ENCODE results near the gene TIMM10B. TPM values are rescaled to one million over a fixed set of nuclear protein-coding genes. Genes with fewer than 3 reads are reported as not detected.

Gene TIMM10B
- total and polyA plus RNA-seq, 4 donors = 20.5 to 43.4 (median 32.0) TPM

GRCh38 chr11:6456361-6457073 lies 24.8 kb upstream of the TIMM10B start:
- DNase-seq (no peak), ATAC-seq (ENCODE audit: insufficient read depth, low FRiP score) (no peak)
- 95 to 97% methylated on average over 56 of the region's 56 CpGs for WGBS, 2 donors
- Histone ChIP-seq H3K9me3 (ENCODE audit: control insufficient read depth in 4 of 4, insufficient read depth in 3 of 4, low read length in 3 of 4) (no peaks in the 10 kb centered on the region), H3K4me1 (ENCODE audit: control insufficient read depth in 5 of 5, insufficient read depth in 5 of 5, low read length in 5 of 5) (peaks cover 0 to 9% (median 0%) of the 10 kb centered on the region in 5 donors), H3K4me3 (no peak overlapping the region), H3K27ac (ENCODE audit: low read depth in 1 of 2, low read length in 1 of 2) (no peak overlapping the region), H3K27me3 (ENCODE audit: control insufficient read depth in 3 of 3, insufficient read depth in 3 of 3, low read length in 2 of 3) (no peaks in the 10 kb centered on the region), H3K36me3 (ENCODE audit: control insufficient read depth in 4 of 4, insufficient read depth in 4 of 4, low read length in 4 of 4) (peaks cover 14 to 51% (median 30%) of the 10 kb centered on the region in 4 donors), H3K9ac (ENCODE audit: insufficient read depth in 1 of 2, low read length in 2 of 2) (no peak overlapping the region)
- no peak for TF ChIP-seq CTCF (IDR thresholded peaks at IDR 0.05; ENCODE audit: control extremely low read depth, extremely low read depth)

GRCh38 chr11:6457581-6458320 lies 23.6 kb upstream of the TIMM10B start:
- no peak for TF ChIP-seq CTCF (IDR thresholded peaks at IDR 0.05; ENCODE audit: control extremely low read depth, extremely low read depth)
- Histone ChIP-seq H3K4me1 (ENCODE audit: control insufficient read depth in 5 of 5, insufficient read depth in 5 of 5, low read length in 5 of 5) (peaks cover 0 to 9% (median 0%) of the 10 kb centered on the region in 5 donors), H3K9me3 (ENCODE audit: control insufficient read depth in 4 of 4, insufficient read depth in 3 of 4, low read length in 3 of 4) (no peaks in the 10 kb centered on the region), H3K27ac (ENCODE audit: low read depth in 1 of 2, low read length in 1 of 2) (no peak overlapping the region), H3K4me3 (no peak overlapping the region), H3K36me3 (ENCODE audit: control insufficient read depth in 4 of 4, insufficient read depth in 4 of 4, low read length in 4 of 4) (peaks cover 11 to 43% (median 24%) of the 10 kb centered on the region in 4 donors), H3K27me3 (ENCODE audit: control insufficient read depth in 3 of 3, insufficient read depth in 3 of 3, low read length in 2 of 3) (no peaks in the 10 kb centered on the region), H3K9ac (ENCODE audit: insufficient read depth in 1 of 2, low read length in 2 of 2) (no peak overlapping the region)
- no peak for ATAC-seq (ENCODE audit: insufficient read depth, low FRiP score)
- DNase-seq = no peak
- 91 to 93% methylated on average over 26 of the region's 26 CpGs for WGBS, 2 donors

GRCh38 chr11:6458352-6459098 lies 22.8 kb upstream of the TIMM10B start:
- Histone ChIP-seq H3K9me3 (ENCODE audit: control insufficient read depth in 4 of 4, insufficient read depth in 3 of 4, low read length in 3 of 4) (no peaks in the 10 kb centered on the region), H3K27me3 (ENCODE audit: control insufficient read depth in 3 of 3, insufficient read depth in 3 of 3, low read length in 2 of 3) (no peaks in the 10 kb centered on the region), H3K9ac (ENCODE audit: insufficient read depth in 1 of 2, low read length in 2 of 2) (no peak overlapping the region), H3K36me3 (ENCODE audit: control insufficient read depth in 4 of 4, insufficient read depth in 4 of 4, low read length in 4 of 4) (peaks cover 14 to 46% (median 22%) of the 10 kb centered on the region in 4 donors), H3K27ac (ENCODE audit: low read depth in 1 of 2, low read length in 1 of 2) (peak overlapping the region in 1 of 2 donors; percentile 15), H3K4me1 (ENCODE audit: control insufficient read depth in 5 of 5, insufficient read depth in 5 of 5, low read length in 5 of 5) (peaks cover 0 to 9% (median 0%) of the 10 kb centered on the region in 5 donors), H3K4me3 (no peak overlapping the region)
- peak; percentile 34 for ATAC-seq (ENCODE audit: insufficient read depth, low FRiP score)
- peak; percentile 36 to 53 (median 42) for DNase-seq
- 77 to 84% methylated on average over 2 of the region's 2 CpGs for WGBS, 2 donors
- no peak for TF ChIP-seq CTCF (IDR thresholded peaks at IDR 0.05; ENCODE audit: control extremely low read depth, extremely low read depth)
